ENCODE data around the gene UBE2N.
"Not testable (repeated sequence)": the region's sequence is repeated elsewhere in the genome, so short reads cannot be mapped to it uniquely, and the experiment has no call there.

Gene UBE2N

GRCh38 chr12:93412396-93412795, 29.4 kb downstream of the UBE2N start:
- FAIRE-seq; DNase-seq (ENCODE audit: low spot score): not testable (repeated sequence)

DNA sequence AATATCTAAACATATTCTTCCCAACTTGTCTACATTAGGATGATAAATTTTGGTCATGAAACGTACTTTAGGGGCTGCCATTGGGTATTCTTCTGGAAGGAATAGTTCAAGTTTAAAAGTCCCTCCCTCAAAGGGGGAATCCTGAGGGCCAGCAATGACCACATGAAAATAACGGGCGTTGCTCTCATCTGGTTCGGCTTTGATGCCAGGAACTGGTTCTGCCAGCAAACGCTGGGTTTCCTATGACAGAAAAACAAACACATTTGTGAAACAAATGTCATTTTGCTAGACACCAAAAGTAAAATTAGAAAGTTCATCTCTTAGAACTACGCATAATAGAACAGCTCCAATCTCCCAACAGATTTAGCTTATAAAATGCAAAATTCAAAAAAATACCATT, 30.7 kb downstream of the UBE2N start:
- not testable (repeated sequence) for FAIRE-seq; DNase-seq (ENCODE audit: low spot score)

GRCh38 chr12:93409343-93410187, 32.2 kb downstream of the UBE2N start:
- FAIRE-seq; DNase-seq (ENCODE audit: low spot score): not testable (repeated sequence)

DNA sequence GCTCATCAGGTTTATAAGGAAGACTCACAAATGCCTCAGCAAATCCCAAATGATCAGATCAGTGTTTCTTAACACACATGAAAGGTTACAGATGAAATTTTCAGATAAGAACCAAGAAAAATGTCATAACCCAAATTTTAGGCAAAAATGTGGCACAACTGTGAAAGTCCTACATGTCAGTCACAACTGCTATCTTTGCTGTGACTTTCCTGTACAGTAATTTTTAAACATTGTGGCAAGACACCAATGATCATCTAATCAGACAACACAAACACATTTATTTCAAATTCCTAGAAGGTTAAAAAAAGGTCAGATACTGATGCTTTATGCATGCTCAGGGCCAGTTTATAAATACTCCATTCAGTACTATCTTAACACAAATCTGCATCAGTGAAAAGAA, 32.9 kb downstream of the UBE2N start:
- FAIRE-seq (no peak), DNase-seq (ENCODE audit: low spot score) (no peak)

DNA sequence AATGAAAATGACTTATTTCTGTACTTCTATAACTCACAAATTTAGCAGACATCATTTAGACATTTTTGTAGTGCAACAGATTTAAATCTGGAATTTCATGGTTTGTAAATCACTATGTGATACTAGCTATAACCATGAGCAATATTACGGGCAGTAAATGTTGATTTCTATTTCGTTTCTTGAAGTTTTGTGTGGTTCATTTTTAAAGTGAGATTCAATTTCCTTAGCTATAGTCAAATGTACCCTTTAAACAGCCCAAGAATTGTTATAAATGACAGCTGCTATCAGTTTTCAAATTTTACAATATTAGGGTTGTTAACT, 33.8 kb downstream of the UBE2N start:
- FAIRE-seq: no peak
- DNase-seq (ENCODE audit: low spot score): no peak

DNA sequence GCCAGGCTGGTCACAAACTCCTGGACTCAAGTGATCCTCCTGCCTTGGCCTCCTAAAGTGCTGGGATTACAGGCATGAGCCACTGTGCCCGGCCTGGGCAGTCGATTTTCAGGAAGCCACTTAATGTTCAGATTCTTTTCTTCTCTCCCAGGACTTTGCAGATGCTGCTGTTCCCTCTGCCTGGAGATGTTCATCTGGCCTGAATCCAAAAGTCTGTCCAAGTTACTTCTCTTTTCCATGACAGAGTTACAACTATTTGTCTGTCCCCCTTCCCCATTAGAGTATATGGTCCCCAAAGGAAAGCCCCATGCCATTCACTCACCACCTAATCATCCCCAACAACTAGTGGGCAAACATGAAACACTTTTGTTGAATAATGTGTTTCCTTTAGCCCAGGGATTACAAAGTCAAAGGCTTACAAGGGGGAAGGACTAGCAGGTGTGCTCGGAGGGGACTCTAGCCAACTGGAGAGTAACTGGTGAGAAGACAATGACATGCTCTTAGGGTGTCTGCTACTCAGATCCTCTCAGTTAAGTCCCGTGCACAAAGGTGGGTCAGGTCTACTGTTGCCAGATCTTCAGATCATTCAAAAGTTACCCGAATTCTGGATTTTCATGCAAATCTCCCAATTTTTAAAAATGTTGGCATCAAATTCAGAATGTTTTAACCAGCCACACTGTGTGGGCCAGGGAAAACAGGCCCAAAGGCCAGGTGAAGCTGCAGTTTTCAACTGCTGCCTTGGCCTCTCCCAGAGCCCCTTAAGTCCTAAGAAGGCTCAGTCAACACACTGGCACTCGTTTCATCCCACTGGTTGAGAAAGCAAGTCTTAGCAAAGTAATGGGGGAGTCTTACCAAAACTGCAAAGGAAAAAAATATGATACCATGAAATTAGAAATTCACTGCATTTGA, 34.4 kb downstream of the UBE2N start:
- DNase-seq (ENCODE audit: low spot score) (no peak), FAIRE-seq (no peak)

- FAIRE-seq (no peak), DNase-seq (ENCODE audit: low spot score) (no peak)
These were observed 36.5 kb downstream of the UBE2N start for GRCh38 chr12:93404961-93405849.

GRCh38 chr12:93403988-93404803, 37.6 kb downstream of the UBE2N start:
- no peak for FAIRE-seq
- no peak for DNase-seq (ENCODE audit: low spot score)

DNA sequence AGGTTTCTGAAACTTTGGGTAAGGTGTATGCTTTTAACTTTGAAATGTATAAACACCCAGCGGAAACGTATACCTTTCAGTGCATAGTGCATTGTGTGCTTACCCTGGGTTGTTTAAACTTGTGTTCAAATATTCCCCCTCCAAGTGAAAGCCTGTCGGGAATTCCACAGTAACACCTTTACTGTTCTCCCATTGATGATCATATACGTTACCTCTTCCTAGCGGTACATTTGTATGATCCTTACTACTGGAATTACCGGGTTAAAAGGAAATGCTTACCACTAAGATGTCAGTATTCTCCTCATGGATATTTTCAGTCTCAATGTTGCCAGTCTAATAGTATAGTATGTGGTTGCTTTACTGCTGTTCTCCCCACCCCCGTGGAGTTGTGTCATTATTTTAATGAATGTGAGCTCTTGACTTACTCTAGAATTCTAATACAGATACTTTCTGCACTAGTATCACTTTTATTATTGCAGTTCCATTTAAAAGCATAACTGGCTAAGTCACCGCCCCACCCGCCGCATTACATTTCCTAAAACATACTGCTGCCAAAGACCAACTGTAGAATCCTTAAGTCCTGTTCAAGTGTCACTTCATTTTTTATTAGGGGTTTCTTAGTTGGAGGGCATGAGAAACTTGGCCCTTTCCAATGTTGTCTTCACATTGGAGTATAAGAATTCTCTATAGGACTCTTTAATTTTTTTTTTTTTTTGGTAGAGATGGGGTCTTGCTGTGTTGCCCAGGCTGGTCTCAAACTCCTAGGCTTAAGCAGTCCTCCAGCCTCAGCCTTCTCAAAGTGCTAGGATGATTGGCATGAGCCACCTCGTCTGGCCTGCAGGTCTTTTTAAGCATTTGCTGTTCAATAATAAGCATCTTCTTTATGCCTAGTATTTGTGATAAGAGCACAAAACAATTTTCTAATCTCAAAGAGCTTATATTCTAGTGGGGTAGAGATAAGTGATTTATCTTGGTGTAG, 39.1 kb downstream of the UBE2N start:
- FAIRE-seq: no peak
- DNase-seq (ENCODE audit: low spot score): no peak

DNA sequence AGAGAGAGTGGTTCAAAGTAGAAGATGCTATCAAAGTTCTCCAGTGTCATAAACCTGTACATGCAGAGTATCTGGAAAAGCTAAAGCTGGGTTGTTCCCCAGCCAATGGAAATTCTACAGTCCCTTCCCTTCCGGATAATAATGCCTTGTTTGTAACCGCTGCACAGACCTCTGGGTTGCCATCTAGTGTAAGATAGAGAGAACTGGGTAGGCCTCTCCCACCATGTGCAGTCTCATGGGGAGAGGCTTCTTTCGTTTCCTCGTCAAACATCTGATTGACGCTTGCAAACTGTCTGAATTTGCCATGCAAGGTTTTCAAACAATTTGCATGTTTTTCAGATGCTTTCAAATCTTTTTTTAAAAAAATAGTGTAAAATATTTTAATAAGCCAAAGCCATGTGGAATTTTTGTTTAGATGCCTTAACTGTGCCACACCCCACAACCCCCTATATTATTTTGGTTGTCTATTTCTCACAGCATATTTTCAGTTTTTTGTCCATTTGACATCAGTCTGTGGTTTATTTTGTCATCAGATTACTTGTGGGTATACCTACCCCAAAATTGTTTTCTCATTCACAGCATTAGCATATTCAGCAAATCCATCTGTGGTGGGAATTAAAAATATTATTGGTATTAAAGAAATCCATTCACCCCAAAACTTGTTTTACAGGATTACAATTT, 42.4 kb downstream of the UBE2N start:
- not testable (repeated sequence) for DNase-seq (ENCODE audit: low spot score)
- peak; percentile 93 for FAIRE-seq

DNA sequence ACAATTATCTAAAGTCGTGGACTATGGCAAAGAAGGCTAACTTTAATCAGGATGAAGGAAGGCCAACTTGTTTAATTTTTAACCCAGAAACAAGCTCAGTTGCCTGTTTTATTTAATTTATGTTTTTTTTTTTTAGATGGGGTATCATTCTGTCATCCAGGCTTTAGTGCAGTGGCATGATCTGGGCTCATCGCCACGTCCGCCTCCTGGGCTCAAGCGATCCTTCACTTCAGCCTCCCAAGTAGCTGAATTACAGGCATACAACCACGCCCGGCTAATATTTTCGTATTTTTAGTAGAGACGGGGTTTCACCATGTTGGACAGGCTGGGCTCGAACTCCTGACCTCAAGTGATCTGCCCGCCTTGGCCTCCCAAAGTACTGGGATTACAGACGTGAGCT, 44.3 kb downstream of the UBE2N start:
- FAIRE-seq (no peak), DNase-seq (ENCODE audit: low spot score) (no peak)

- DNase-seq (ENCODE audit: low spot score) (no peak), FAIRE-seq (no peak)
These were observed 48.3 kb downstream of the UBE2N start for GRCh38 chr12:93393425-93393824.

GRCh38 chr12:93390549-93391297, 51.0 kb downstream of the UBE2N start:
- no peak for FAIRE-seq
- DNase-seq (ENCODE audit: low spot score): no peak

DNA sequence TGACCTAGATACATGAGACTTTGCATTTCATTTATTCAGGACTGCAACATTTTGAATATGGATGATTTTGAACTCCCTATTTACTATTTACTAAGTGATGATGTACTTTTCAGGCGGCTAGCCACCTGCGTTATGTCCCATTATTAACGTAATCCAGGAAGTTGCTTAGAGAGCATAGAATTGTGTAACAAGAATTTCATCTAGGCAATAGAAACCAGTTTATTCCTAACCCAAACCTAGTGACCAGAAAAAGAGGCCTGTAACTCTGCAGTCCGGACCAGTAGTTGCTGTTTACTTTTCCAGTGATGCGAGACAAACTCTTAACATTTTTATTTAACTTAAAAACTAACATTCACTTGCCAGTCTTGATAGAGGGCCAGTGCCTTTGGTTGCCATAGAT, 51.7 kb downstream of the UBE2N start:
- no peak for FAIRE-seq
- DNase-seq (ENCODE audit: low spot score): no peak

DNA sequence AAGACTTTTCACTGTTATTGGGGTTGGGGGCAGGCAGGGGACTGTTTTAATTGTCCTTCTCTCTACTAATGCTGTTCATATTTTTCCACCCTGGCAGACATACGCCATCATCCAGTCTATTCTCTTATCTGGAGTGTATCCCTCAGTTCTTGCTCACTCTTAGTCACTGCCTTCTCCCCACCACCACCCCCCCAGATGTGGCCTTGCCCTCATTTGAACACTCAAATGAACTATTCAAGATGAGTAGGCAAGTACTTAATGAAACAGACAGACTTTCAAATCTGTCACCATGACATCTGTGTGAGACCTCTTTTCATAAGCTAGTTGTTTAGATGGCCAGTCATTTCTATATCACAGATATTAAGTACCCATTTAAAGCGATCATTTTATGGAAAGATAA, 54.0 kb downstream of the UBE2N start:
- peak; percentile 53 for DNase-seq (ENCODE audit: low spot score)
- FAIRE-seq: peak; percentile 48

DNA sequence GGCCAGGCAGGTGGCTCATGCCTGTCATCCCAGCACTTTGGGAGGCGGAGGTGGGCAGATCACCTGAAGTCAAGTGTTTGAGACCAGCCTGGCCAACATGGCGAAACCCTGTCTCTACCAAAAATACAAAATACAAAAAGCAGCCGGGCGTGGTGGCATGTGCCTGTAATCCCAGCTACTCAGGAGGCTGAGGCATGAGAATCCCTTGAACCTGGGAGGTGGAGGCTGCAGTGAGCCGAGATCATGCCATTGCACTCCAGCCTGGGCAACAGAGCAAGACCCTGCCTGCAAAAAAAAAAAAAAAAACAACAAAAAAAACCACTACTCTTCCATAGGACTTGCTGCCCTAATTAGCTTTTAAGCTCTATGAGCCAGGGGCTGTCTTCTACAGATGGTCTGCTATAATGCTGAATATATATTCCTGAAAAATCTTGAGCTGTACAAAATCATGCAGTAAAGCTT, 59.7 kb downstream of the UBE2N start:
- not testable (repeated sequence) for DNase-seq (ENCODE audit: low spot score); FAIRE-seq

DNA sequence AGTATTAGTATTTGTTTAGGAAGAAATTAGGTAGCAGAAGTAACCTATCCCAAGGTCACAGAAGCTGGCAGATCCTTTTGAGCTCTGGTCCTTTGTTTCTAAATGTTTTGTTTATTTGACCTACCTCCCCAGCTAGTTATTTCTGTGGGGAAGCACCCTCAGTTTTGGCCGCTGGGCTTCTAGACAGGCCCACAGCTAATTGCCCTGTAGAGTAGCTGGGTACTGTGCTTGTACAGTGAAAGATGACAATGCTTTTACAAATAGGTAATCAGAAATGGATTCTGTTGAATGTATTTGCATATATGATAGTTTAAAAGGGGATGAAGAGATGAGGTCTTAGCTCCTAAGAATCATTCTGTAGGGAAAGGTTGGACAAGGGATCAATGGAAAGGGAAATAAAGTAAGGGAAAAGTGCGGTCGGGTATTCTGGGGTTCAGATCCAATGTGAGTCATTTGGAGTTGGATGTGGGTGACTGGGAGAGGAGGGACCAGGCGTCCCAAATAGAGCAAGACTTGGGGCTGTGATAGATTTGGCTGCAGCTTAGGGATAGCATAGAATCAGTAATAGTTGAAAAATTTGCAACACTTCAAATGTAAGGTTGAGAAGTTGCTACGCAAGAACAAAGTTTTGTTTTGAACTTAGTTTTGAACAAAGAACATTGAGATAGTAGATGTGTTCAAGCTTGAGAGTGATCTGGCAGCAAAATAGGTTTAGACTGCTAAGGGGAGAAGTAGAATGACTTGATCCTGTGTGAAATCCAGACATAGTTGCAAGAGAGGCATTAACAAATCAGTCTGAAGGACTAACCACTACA, 60.4 kb downstream of the UBE2N start:
- FAIRE-seq (no peak), DNase-seq (ENCODE audit: low spot score) (no peak)

Measured in RCC 7860 (cell line).